Activated gamma-delta T cell (primary cell): Measurements from ENCODE around the gene BEX4.
A peak's percentile ranks its signal among the peaks of the same experiment; 100 is the strongest.
"Not testable (repeated sequence)": the region's sequence is repeated elsewhere in the genome, so short reads cannot be mapped to it uniquely, and the experiment has no call there.

Source experiments
- DNase-seq: peaks from one replicate; lab custom pipeline; 2025; lab: John Stamatoyannopoulos, UW
- total RNA-seq, 2 donors: gene quantifications; one replicate each; lab custom pipeline; 2026; lab: John Stamatoyannopoulos, UW

BEX4 gene, protein sequence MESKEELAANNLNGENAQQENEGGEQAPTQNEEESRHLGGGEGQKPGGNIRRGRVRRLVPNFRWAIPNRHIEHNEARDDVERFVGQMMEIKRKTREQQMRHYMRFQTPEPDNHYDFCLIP
- total RNA-seq = 31.6 to 44.0 reads per million in 2 donors

- peak; percentile 67 for DNase-seq
Observed at GRCh38 chrX:103214870-103215424, at the start of gene BEX4. TSS of gene BEX4 (plus strand) at chrX:103215108. CDS start at chrX:103216154, 1,046 bp downstream.

DNA sequence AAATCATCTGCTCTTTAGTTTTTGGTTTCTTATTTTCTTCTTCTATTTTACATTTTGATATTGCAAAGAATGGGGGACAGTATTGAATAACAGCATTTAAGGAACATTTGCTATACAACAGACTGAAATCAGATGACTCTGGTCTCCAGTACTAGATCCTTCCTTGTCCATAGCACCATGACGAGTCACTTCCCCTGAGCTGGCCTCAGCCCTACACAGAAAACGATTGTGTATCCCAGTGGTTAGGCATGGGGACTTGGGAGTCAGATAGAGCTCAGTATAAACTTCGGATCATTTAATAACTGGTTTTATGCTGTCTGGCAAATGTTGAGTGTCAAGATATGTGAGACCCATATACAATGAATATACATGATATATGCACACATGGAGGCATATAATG, 44.7 kb upstream of the BEX4 start:
- DNase-seq = no peak

- no peak for DNase-seq
Observed at GRCh38 chrX:103171353-103171752, 43.6 kb upstream of the BEX4 start.

- not testable (repeated sequence) for DNase-seq
Observed at GRCh38 chrX:103175256-103175655, 39.7 kb upstream of the BEX4 start.

GRCh38 chrX:103175944-103176753, 38.8 kb upstream of the BEX4 start:
- DNase-seq = no peak

DNA sequence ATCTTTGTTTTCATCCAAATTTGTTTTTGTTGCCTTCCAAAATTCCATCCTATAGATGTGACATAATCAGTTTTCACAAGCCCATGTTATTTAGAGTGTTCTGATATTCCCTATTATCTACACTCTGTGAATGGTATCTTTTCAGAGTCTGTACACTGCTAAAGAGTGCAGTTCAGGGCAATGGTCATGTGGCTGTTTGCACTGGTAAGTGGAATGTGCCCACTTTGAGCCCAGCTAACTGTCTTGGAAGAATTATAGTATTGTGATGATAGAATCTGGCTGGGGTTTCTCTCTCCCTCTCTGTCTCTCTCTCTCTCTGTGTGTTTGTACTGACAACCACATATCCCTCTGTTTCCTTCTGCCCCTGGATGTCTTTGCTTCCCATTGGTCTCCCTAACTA, 37.4 kb upstream of the BEX4 start:
- DNase-seq = no peak

DNA sequence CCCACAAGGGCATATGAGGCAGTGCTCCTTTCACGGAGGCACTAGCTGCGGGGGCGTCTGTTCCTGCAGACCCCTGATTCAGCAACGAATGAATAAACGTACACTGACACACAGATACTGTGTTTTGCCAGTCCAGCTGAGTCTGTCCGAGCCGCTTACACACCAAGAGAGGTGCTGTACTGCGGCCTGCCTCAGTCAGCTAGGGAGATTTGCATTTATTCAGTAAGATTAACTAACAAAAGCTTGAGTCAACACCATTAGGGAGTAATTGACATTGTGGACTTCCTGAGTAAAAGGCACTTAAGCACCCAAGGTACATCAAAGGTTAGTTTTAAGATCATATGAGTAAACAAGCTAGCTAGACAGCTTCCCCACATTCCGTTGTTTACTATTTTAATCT, 31.0 kb upstream of the BEX4 start:
- DNase-seq = no peak

DNA sequence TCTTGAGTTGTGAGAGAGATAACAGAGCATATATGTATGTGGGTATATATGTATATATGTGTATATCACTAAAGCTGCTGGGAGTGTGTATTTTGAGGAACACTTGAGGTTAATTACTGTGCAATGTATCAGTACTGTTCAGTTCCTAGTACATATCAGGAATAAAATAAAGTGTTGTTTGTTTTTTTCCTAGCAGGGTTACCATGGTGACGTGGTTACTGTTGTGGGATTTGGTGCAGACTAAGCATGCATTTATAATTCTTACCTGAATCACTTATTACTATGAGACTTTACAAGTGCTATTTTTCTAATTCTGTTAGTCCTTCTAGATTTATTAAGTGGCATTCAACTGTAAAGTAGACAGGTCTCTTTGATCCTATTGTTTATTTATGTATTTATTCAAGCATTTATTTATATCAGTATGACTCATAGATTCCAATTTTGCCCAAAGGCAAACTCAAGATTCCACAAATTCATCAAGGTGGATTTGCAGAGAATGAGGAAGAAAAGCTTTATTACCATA, 26.9 kb upstream of the BEX4 start:
- no peak for DNase-seq

GRCh38 chrX:103197721-103198306, 17.1 kb upstream of the BEX4 start:
- DNase-seq = no peak

- not testable (repeated sequence) for DNase-seq
Observed at GRCh38 chrX:103198668-103199067, 16.2 kb upstream of the BEX4 start.

DNA sequence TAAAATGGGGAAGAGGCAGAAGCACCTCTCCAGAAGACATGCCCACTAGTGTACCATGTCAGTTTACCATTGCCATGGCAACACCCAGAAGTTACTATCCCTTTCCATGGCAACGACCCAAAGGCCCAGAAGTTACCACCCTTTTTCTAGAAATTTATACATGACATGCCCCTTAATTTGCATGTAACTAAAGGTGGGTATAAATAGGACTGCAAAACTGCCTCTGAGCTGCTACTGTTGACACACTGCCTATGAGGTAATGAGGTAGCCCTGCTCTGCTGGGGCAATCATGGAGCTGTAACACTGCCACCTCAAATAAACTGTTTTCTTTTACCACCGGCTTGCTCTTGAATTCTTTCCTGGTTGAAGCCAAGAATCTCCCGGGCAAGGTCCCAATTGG, 13.9 kb upstream of the BEX4 start:
- DNase-seq = no peak

DNA sequence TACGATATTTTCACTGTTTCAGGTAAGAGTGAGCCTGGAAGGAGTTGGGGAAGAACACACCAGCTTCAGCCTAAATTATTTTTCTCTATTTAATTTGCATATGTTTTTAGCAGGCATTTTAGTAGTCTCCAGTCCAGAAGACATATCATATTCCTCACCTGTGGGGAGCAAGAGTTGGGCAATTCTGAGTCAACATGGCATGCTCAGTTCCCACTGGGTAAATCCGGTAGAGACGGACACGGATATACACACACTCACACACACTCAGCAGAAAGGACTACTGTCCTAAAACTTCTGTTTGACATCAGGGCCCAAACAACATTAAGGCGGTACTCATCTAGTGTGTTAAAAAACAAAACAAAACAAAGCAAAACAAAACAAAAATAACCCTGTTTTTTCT, 4.9 kb upstream of the BEX4 start:
- no peak for DNase-seq

GRCh38 chrX:103211012-103211715, 3.7 kb upstream of the BEX4 start:
- no peak for DNase-seq

DNA sequence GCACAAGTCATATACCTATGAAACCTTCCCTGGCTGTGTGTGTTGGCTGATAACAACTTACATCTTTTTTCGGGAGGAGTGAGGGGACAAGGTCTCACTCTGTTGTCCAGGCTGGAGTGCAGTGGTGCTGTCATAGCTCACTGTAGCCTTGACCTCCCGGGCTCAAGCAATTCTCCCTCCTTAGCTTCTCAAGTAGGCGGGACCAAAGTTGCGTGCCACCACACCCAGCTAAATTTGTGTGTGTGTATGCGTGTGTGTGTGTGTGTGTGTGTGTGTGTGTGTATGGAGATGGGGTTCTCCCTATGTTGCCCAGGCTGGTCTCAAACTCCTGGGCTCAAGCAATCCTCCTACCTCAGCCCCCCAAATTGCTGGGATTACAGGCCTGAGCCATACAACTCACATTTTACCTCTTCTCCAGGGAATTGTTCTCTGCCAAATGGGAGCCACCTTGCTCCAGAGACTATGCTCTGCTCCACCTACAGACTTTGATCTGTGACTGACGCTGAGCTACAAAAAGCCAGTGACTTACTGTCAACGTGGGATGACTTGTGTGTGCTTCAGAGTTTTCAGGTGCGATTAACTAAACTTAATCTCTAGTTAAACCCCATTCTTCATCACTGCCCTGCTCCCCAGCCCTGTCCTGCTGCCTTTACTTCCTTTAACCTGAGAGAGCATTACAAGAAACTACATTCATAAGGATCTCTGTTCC, 2.0 kb upstream of the BEX4 start:
- DNase-seq = no peak

- DNase-seq = peak; percentile 38
Observed at GRCh38 chrX:103215425-103215991, 600 bp downstream of the BEX4 start.

GRCh38 chrX:103220511-103221323, 5.8 kb downstream of the BEX4 start:
- DNase-seq = peak; percentile 7

DNA sequence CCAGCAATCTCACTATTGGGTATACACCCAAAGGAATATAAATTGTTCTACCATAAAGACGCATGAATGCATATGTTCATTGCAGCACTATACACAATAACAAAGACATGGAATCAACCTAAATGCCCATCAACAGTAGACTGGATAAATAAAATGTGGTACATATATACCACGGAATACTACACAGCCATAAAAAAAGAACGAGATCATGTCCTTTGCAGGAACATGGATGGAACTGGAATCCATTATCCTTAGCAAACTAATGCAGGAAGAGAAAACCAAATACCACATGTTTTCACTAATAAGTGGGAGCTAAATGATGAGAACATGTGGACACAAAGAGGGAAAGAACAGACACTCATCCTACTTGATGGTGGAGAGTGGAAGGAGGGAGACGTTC, 11.0 kb downstream of the BEX4 start:
- DNase-seq = not testable (repeated sequence)

DNA sequence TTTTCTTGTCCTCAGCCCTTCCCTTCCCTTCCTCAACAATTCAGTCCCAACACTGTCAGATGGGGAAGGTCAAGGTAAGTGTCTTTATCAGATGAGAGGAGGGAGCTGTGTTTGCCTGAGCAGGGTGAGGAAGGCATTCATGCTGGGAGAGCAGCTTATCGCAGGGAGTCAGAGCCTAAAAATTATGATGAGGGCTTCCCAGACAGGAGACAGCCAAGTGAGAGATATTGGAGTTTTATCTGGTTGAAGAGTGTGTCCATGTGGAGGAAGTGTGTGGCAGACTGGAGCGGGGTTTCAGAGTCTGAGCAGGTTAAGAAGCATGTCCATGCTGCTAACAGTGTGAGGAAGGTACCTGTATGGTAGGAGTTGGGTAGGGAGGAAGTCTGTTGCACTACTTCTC, 18.4 kb downstream of the BEX4 start:
- DNase-seq = no peak

DNA sequence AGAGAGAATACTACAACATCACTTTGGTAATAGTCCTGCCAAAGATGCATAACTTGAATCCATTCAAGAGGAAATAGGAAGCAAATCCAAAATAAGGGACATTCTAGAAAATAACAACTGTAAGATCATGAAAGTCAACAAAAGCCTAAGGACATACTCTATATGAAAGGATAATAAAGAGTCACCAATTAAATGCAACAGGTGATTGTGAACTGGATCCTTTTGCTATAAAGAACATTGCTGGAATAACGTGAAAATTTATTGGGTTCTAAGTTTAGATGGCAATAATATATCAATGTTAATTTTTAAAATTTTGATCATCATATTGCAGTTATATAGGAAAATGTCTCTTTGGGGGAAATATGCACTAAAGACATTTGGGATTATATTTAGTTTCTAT, 20.0 kb downstream of the BEX4 start:
- DNase-seq = no peak

GRCh38 chrX:103235608-103236007, 20.7 kb downstream of the BEX4 start:
- not testable (repeated sequence) for DNase-seq
